Measurements from ENCODE around the gene FITM2.

FITM2 gene

DNA sequence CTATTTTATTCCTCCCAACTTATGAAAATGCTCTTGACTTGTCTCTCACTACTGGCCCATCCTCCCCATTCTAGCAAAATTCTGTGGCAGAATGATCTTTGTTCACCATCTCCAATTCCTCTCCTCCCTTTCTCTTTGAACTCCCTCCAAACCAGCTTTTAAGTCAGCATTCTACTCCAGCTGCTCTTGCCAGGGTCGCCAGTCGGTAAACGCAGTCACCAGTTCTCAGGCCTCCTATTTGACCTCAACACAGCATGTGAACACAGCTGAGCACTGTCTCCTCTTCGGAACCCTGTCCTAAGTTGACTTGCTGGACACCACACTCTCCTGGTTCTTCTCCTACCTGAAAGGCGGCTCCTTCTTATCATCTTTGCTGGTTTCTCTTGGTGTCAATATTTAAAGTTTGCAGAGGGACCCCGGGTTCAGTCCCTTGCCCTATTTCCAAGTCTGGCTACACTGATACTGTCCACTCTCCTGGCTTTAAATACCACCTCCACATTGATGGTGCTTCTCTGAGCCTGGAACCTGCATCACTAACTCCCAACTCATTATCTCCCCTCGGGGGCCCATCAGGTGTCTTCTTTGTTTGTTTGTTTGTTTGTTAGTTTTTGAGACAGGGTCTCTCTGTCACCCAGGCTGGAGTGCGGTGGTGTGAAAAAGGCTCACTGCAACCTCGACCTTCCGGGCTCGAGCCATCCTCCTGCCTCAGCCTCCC, 36.5 kb downstream of the FITM2 start:
- ChIA-PET CTCF (interaction anchor here (1.2 to 1.4 kb wide), 2 partner anchors 49 to 57 kb away, joined by 3 to 4 read pairs; no protein-coding TSS in a partner anchor), POLR2A (no interaction called here)
- no peaks in the 10 kb centered on the region for H3K36me3 ChIP-seq (ENCODE audit: control insufficient read depth in 2 of 2, insufficient read depth in 1 of 2, low read length in 2 of 2)
- no peak overlapping the region for H3K27ac ChIP-seq (ENCODE audit: extremely low read depth, low read depth, low read length)
- no peaks in the 10 kb centered on the region for H3K4me1 ChIP-seq (ENCODE audit: control insufficient read depth, insufficient read depth, low read length)
- TF ChIP-seq ZNF155 (tag by site-specific recombination; IDR thresholded peaks at IDR 0.05) (no peak), SCRT2 (tag by site-specific recombination; IDR thresholded peaks at IDR 0.05) (no peak), HOXD13 (CRISPR knock-in tag; IDR thresholded peaks at IDR 0.05; ENCODE audit: borderline replicate concordance) (no peak), ZNF335 (tag by site-specific recombination; conservative IDR thresholded peaks at IDR 0.05) (no peak), RBAK (tag by site-specific recombination; IDR thresholded peaks at IDR 0.05) (no peak)
- TF ChIP-seq, protein P1, sequence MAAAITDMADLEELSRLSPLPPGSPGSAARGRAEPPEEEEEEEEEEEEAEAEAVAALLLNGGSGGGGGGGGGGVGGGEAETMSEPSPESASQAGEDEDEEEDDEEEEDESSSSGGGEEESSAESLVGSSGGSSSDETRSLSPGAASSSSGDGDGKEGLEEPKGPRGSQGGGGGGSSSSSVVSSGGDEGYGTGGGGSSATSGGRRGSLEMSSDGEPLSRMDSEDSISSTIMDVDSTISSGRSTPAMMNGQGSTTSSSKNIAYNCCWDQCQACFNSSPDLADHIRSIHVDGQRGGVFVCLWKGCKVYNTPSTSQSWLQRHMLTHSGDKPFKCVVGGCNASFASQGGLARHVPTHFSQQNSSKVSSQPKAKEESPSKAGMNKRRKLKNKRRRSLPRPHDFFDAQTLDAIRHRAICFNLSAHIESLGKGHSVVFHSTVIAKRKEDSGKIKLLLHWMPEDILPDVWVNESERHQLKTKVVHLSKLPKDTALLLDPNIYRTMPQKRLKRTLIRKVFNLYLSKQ (tag by site-specific recombination; IDR thresholded peaks at IDR 0.05; ENCODE audit: borderline replicate concordance), result no peak
- H3K4me3 ChIP-seq (ENCODE audit: low read depth, low read length), result no peak overlapping the region
- H3K9me3 ChIP-seq (ENCODE audit: control insufficient read depth, insufficient read depth, low read depth, low read length), result no peaks in the 10 kb centered on the region

DNA sequence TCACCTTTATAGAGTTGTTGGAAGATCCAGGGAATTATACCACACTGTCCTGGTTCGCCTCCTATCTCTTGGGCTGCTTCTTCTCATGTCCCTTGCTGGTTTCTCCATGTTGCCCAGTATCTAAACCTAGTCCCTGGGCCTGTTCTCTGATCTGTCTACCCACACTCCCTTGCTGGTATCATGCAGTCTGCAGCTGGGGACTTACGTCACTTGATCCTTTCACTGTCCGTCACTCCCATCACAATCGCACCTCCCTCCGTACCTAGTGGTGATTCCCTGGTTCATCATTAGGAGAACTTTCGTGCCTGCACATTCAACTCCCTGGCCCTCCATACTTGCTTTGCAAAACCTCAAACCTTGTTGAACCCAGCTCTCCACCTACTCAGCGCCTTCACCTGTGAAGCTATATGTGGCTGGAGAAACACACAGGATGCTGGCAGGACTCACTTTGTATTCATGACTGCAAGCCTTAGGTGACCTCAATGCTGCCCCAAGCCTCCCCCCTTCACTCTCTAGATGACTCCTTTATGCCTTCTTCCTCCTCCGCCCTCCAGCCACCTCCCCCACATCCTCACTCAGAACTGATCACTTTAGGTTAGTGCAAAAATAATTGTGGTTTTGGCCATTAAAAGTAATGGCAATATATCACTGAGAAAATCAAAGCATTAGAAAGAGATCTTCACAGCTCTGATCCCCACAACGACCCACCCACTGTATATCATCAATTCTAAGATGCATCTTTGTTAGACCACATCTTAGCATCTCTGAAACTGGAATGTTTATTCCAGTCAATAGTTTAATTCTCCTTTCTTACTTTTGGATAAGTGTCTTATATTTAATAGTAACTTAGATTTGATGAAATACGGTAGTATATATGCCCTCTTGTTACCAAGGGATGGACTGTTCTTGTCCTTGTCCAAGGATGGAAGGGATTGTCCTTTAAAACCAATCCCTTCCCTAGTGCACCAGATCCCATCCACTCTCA, 37.5 kb downstream of the FITM2 start:
- H3K4me1 ChIP-seq (ENCODE audit: control insufficient read depth, insufficient read depth, low read length), result no peaks in the 10 kb centered on the region
- H3K27ac ChIP-seq (ENCODE audit: extremely low read depth, low read depth, low read length), result no peak overlapping the region
- CTCF ChIA-PET, result interaction anchor here (1.2 to 2.1 kb wide), 3 partner anchors 48 to 56 kb away, joined by 3 to 8 read pairs (median 4); no protein-coding TSS in a partner anchor
- H3K9me3 ChIP-seq (ENCODE audit: control insufficient read depth, insufficient read depth, low read depth, low read length), result no peaks in the 10 kb centered on the region
- POLR2A ChIA-PET, result no interaction called here
- H3K36me3 ChIP-seq (ENCODE audit: control insufficient read depth in 2 of 2, insufficient read depth in 1 of 2, low read length in 2 of 2), result no peaks in the 10 kb centered on the region
- no peak overlapping the region for H3K4me3 ChIP-seq (ENCODE audit: low read depth, low read length)
- TF ChIP-seq ZNF610 (tag by site-specific recombination; IDR thresholded peaks at IDR 0.05; ENCODE audit: borderline replicate concordance) (no peak), ZNF623 (tag by site-specific recombination; IDR thresholded peaks at IDR 0.05) (no peak), KLF10 (tag by site-specific recombination; IDR thresholded peaks at IDR 0.05) (no peak), ZNF777 (tag by site-specific recombination; IDR thresholded peaks at IDR 0.05; ENCODE audit: borderline replicate concordance) (no peak), ZNF707 (tag by site-specific recombination; IDR thresholded peaks at IDR 0.05) (no peak), ZFHX2 (tag by site-specific recombination; conservative IDR thresholded peaks at IDR 0.05) (no peak), ZSCAN23 (tag by site-specific recombination; IDR thresholded peaks at IDR 0.05) (no peak)
- TF ChIP-seq, protein P2, sequence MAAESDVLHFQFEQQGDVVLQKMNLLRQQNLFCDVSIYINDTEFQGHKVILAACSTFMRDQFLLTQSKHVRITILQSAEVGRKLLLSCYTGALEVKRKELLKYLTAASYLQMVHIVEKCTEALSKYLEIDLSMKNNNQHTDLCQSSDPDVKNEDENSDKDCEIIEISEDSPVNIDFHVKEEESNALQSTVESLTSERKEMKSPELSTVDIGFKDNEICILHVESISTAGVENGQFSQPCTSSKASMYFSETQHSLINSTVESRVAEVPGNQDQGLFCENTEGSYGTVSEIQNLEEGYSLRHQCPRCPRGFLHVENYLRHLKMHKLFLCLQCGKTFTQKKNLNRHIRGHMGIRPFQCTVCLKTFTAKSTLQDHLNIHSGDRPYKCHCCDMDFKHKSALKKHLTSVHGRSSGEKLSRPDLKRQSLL (tag by site-specific recombination; IDR thresholded peaks at IDR 0.05), result no peak
- TF ChIP-seq, protein P3, sequence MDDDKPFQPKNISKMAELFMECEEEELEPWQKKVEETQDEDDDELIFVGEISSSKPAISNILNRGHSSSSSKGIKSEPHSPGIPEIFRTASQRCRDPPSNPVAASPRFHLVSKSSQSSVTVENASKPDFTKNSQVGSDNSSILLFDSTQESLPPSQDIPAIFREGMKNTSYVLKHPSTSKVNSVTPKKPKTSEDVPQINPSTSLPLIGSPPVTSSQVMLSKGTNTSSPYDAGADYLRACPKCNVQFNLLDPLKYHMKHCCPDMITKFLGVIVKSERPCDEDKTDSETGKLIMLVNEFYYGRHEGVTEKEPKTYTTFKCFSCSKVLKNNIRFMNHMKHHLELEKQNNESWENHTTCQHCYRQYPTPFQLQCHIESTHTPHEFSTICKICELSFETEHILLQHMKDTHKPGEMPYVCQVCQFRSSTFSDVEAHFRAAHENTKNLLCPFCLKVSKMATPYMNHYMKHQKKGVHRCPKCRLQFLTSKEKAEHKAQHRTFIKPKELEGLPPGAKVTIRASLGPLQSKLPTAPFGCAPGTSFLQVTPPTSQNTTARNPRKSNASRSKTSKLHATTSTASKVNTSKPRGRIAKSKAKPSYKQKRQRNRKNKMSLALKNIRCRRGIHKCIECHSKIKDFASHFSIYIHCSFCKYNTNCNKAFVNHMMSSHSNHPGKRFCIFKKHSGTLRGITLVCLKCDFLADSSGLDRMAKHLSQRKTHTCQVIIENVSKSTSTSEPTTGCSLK (tag by site-specific recombination; IDR thresholded peaks at IDR 0.05), result no peak
- TF ChIP-seq, protein P4, sequence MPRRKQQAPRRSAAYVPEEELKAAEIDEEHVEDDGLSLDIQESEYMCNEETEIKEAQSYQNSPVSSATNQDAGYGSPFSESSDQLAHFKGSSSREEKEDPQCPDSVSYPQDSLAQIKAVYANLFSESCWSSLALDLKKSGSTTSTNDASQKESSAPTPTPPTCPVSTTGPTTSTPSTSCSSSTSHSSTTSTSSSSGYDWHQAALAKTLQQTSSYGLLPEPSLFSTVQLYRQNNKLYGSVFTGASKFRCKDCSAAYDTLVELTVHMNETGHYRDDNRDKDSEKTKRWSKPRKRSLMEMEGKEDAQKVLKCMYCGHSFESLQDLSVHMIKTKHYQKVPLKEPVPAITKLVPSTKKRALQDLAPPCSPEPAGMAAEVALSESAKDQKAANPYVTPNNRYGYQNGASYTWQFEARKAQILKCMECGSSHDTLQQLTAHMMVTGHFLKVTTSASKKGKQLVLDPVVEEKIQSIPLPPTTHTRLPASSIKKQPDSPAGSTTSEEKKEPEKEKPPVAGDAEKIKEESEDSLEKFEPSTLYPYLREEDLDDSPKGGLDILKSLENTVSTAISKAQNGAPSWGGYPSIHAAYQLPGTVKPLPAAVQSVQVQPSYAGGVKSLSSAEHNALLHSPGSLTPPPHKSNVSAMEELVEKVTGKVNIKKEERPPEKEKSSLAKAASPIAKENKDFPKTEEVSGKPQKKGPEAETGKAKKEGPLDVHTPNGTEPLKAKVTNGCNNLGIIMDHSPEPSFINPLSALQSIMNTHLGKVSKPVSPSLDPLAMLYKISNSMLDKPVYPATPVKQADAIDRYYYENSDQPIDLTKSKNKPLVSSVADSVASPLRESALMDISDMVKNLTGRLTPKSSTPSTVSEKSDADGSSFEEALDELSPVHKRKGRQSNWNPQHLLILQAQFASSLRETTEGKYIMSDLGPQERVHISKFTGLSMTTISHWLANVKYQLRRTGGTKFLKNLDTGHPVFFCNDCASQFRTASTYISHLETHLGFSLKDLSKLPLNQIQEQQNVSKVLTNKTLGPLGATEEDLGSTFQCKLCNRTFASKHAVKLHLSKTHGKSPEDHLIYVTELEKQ (tag by site-specific recombination; IDR thresholded peaks at IDR 0.05; ENCODE audit: borderline replicate concordance), result no peak
- TF ChIP-seq, protein P5, sequence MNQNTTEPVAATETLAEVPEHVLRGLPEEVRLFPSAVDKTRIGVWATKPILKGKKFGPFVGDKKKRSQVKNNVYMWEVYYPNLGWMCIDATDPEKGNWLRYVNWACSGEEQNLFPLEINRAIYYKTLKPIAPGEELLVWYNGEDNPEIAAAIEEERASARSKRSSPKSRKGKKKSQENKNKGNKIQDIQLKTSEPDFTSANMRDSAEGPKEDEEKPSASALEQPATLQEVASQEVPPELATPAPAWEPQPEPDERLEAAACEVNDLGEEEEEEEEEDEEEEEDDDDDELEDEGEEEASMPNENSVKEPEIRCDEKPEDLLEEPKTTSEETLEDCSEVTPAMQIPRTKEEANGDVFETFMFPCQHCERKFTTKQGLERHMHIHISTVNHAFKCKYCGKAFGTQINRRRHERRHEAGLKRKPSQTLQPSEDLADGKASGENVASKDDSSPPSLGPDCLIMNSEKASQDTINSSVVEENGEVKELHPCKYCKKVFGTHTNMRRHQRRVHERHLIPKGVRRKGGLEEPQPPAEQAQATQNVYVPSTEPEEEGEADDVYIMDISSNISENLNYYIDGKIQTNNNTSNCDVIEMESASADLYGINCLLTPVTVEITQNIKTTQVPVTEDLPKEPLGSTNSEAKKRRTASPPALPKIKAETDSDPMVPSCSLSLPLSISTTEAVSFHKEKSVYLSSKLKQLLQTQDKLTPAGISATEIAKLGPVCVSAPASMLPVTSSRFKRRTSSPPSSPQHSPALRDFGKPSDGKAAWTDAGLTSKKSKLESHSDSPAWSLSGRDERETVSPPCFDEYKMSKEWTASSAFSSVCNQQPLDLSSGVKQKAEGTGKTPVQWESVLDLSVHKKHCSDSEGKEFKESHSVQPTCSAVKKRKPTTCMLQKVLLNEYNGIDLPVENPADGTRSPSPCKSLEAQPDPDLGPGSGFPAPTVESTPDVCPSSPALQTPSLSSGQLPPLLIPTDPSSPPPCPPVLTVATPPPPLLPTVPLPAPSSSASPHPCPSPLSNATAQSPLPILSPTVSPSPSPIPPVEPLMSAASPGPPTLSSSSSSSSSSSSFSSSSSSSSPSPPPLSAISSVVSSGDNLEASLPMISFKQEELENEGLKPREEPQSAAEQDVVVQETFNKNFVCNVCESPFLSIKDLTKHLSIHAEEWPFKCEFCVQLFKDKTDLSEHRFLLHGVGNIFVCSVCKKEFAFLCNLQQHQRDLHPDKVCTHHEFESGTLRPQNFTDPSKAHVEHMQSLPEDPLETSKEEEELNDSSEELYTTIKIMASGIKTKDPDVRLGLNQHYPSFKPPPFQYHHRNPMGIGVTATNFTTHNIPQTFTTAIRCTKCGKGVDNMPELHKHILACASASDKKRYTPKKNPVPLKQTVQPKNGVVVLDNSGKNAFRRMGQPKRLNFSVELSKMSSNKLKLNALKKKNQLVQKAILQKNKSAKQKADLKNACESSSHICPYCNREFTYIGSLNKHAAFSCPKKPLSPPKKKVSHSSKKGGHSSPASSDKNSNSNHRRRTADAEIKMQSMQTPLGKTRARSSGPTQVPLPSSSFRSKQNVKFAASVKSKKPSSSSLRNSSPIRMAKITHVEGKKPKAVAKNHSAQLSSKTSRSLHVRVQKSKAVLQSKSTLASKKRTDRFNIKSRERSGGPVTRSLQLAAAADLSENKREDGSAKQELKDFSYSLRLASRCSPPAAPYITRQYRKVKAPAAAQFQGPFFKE (tag by site-specific recombination; IDR thresholded peaks at IDR 0.05; ENCODE audit: borderline replicate concordance), result no peak
